ENCODE results near the gene GABARAPL1.
"Not testable (repeated sequence)": the region's sequence is repeated elsewhere in the genome, so short reads cannot be mapped to it uniquely, and the experiment has no call there.

Gene GABARAPL1

DNA sequence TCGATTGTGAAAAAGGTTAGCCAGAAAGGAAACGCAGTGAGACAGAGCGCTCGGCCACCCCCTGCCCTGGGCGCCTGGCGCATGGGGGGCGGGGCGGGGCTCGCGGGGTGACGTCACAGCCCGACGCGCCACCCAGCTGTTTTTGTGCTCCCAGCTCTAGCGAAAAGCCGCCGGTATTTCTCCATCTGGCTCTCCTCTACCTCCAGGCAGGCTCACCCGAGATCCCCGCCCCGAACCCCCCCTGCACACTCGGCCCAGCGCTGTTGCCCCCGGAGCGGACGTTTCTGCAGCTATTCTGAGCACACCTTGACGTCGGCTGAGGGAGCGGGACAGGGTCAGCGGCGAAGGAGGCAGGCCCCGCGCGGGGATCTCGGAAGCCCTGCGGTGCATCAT lies at the start of gene GABARAPL1:
TSS of gene GABARAPL1 (plus strand) at position 139 of the 393 bp plus-strand sequence. CDS start at position 392, 253 bp downstream.
- DNase-seq = peak; percentile 24

- DNase-seq = no peak
Observed at GRCh38 chr12:10163084-10163483, 49.6 kb upstream of the GABARAPL1 start.

DNA sequence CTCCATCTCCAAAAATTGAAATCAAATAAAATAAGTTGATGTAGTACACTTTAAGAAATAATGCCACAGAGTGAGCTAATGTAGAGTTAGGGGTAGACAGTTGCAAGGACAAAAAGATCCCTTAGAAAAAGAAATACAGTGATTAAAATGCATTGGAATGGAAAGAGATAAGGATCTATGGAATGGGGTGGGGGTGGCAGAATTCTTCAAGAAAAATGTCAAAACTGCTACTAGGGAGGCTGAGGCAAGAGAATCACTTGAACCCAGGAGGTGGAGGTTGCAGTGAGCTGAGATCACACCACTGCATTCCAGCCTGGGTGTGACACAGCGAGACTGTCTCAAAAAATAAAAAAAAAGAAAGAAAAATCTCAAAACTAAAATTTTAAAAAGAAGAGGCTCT lies 47.3 kb upstream of the GABARAPL1 start:
- no peak for DNase-seq

GRCh38 chr12:10167599-10167998 lies 45.1 kb upstream of the GABARAPL1 start:
- no peak for DNase-seq

DNA sequence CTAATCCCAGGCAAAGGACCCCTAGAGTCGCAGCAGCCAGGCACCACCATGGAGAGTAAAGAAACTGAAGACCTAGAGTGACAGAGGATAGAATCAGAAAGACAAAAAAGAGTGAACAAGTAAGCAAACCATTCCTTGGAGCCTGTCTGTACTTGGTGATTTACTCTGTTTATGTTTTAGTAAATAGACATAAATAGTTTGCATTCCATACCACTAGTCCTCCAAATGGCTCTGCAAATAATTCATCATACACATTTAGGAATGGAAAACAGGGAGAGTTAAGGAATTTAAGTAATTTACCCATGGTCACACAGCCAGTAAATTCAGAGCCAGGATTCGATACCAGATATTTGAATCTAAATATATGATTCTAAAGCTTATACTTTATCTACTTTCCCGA lies 43.6 kb upstream of the GABARAPL1 start:
- no peak for DNase-seq

- no peak for DNase-seq
Observed at GRCh38 chr12:10170216-10170615, 42.5 kb upstream of the GABARAPL1 start.

GRCh38 chr12:10171973-10172728 lies 40.5 kb upstream of the GABARAPL1 start, which contains the start of gene OLR1:
Gene OLR1 (minus strand): TSS chr12:10172132. CDS start chr12:10172077, 55 bp downstream.
- DNase-seq = no peak

- DNase-seq = no peak
Observed at GRCh38 chr12:10174986-10175614, 37.6 kb upstream of the GABARAPL1 start.

DNA sequence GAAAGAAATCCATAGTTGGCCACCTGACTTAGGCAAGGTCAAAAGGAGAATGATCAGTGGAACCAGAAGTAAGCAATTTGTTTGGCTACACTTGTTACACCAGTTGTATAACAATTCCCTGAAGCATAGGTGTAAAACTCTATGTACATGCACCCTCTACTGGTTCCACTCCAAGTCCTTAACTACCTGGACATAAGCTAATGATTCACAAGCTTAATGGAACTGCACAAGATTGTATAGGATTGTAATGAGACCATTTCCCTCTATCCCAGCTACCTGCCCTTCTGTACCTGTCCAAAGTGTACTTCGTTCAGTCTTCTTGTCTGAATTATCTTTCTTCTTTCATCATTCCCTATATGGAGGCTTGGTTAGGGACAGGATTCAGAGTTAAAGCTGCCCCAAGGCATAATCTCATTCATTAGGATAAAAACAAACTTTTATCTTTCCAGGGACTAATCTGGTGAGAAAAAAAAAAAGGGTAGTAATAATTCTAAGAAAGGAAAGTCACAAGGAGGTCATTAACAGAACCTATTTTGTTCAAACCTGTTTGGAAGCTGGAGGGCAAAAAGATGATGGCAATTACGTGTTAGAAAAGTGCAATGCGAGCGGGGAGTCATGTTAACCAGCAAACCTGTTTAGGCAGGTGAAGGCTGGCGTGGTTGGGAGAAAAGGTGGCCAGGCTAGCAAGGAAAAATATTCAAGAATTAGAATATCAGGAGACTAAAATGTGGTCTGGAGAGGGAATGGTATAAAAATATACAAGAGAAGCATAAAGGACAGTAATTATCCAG lies 36.6 kb upstream of the GABARAPL1 start:
- DNase-seq = no peak

- no peak for DNase-seq
Observed at GRCh38 chr12:10178821-10179220, 33.9 kb upstream of the GABARAPL1 start, which contains the start of gene TMEM52B. Gene TMEM52B (plus strand): TSS chr12:10179032. CDS start chr12:10179575, 543 bp downstream.

GRCh38 chr12:10179776-10180181 lies 32.9 kb upstream of the GABARAPL1 start:
- DNase-seq = no peak

DNA sequence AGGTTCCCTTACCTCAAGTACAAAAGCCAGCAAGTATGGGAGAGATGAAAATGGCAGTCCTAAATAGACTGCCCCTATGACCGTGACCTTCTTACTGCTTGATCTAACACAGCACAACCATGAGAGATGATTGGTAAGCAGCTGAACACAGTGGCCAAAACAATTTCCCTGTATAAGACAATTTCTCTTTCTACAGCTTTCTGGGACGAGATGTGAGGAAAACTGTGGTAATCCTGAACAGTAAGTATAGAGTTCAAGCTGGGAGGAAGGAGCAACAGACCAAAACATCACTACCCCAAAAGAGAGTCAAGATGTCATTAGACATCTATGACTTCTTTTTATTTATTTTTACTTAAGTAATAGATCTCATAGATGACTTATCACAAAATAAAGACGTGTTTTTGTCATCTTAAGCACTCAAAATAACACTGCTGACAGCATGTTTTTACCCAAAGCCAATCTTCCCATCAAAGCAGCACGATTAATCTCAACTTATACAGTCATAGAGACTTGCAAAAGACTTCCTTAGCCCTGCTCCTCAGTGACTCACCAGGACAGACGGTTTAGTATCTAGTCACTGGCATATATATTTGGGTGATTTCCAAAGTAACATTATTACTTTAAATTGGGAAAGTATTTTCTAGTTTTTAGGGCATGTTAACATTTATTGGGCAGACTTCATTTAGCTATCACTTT lies 30.2 kb upstream of the GABARAPL1 start:
- DNase-seq = no peak

DNA sequence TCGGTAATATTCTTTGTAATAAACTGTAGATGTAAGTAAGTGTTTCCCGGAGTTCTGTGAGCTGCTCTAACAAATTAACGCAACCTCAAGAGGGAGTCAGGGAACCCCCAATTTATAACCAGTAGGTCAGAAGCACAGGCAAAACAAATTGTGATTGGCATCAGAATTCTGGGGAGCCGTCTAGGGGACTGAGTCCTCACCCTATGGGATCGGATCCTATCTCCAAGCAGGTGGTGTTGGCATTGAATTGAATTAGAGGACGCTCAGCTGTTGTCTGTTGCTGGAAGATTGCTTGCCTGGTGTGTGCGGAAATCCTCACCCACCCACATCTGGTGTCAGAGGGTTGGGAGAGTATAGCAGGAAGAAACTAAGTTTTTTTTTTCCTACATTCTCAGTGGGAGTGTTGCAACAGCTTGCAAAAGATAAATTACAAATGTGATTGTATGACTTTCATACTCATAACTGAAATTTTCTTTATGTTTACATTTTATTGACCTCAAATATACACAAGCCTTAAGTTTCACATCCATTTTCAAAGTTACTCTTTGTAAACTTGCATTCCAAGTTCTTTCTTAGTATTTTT lies 28.3 kb upstream of the GABARAPL1 start:
- no peak for DNase-seq

- DNase-seq = no peak
Observed at GRCh38 chr12:10186299-10186698, 26.4 kb upstream of the GABARAPL1 start.

- not testable (repeated sequence) for DNase-seq
Observed at GRCh38 chr12:10186958-10187357, 25.7 kb upstream of the GABARAPL1 start.

GRCh38 chr12:10189653-10190052 lies 23.0 kb upstream of the GABARAPL1 start:
- no peak for DNase-seq

- DNase-seq = no peak
Observed at GRCh38 chr12:10190558-10191388, 21.9 kb upstream of the GABARAPL1 start.

DNA sequence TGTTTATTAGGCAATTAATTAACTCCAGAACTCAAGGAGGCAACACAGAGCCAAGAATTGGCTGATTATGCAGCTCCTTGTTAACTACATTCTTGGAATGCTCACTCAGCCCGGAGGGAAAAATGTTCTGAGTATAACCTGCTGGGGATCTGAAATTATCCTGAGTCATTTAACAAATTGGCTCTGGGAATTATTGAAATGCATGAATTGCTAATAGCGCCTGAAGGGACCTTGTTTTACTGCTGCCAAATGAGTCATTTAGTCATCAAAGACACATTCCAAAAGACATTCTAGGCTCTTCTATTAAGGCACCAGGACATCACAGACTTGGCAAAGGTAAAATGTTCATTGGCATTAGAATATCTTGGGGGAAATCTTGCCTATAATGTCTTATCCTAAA lies 20.8 kb upstream of the GABARAPL1 start:
- no peak for DNase-seq

DNA sequence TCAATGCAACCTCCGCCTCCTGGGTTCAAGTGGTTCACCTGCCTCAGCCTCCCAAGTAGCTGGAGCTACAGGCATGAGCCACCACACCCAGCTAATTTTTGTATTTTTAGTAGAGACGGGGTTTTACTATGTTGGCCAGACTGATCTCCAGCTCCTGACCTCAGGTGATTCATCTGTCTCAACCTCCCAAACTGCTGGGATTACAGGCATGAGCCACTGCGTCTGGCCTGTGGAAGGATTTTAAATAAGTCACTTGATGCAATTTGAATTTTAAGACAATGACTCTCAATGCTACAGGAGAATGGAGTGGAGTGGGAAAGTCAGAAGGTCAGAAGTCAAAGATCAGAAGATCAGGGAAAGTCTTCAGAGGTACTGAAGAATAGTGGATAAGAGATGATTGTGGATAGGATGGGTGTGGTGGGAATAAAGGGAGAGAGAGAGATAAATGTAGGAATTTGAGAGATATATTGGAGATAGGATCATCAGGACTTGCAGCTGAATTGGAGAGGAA lies 18.5 kb upstream of the GABARAPL1 start:
- DNase-seq = no peak

DNA sequence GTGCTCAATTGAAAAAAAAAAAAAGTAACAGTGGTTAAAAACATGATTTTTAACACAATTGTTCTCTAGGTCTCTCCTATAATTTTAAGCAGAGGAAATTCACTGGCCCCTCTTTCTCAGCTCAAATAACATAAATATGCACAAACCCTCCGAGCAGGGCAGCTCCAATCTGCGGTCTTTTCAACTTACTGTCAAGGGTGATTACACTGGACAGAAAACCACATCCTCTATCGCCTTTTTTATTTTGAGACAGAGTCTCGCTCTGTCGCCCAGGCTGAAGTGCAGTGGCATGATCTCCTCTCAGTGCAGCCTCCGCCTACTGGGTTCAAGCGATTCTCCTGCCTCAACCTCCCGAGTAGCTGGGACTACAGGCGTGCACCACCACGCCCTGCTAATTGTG lies 16.5 kb upstream of the GABARAPL1 start:
- DNase-seq = no peak

DNA sequence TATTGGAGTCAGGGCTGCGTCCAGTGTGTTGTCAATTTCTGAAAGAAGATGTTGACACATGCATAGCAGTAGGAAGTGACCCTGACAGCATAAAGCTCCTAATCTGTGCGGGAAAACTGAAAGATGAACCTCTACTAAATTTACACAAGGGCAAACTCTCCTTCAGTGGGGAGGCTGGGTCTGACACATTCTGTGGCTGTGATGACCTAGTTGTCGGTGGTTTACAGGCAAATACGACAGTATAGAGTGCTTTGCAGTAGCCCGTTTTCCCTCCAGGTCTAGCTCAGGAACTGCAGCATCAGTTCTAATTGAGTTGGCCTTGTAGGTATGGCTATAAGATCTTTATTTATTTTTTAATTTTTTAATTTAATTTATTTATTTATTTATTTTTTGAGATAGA lies 14.8 kb upstream of the GABARAPL1 start:
- DNase-seq = no peak

Measured in NCI-H1417 treated with DMSO at 0.1 percent for 48 hours (cell line).